Activated naive CD4-positive, alpha-beta T cell (primary cell): Measurements from ENCODE around the gene PRDM16.
A peak's percentile ranks its signal among the peaks of the same experiment; 100 is the strongest.

ENCODE experiments used
- DNase-seq, 4 experiments: peaks; one replicate each; lab custom pipeline; 2025; lab: John Stamatoyannopoulos, UW

Gene PRDM16

DNA sequence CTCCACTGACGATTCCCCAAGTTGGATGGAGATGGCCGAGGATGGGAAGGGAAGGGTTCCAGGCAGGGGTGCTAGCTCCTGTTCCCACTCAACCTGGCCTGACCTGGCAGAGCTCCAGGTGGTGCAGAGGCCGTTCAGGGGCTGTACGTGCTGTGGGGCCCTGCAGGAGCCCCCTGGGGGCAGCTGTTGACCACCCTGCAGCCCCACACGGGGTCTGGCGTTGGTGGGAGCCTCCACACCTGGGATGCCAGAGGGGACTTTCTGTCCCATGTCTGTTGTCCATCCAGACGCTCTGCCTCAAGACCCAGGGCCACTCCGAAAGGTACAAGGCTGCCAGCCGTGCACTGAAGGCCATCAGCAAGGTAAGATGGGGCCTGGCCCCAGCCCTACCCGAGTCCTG, 405.4 kb downstream of the PRDM16 start:
- DNase-seq, result no peak

DNA sequence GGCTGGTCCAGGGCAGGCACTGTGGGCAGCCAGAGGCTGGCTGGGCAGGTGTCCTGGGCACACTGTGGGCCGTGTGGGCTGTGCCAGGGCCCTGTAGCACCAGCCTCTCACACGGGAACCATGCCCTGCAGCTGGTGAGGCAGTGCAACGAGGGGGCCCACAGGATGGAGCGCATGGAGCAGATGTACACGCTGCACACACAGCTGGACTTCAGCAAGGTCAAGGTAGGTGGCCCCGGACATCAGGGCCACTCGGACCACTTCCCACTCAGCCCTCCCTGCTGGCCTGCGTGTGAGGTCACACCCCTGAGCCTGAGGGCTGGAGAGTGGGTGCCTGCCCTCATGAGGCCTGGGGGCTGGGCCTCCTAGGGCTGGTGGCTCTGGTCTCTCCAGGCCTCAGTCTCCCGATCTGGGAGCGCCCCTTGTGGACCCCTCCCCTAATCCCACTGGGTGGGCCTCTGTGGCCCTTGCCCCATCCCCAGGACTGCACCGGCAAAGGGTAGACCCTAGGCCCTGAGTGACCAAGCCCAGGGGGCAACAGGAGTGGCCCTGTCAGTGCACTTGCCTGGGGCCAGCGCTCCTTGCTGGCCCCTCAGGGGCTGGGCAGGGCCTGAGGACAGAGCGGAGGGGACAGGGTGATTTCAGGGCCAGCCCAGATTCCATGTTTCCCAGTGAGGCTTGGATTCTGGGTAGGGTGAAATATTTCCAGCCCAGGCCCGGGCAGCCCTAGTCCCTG, 407.0 kb downstream of the PRDM16 start:
- no peak for DNase-seq

DNA sequence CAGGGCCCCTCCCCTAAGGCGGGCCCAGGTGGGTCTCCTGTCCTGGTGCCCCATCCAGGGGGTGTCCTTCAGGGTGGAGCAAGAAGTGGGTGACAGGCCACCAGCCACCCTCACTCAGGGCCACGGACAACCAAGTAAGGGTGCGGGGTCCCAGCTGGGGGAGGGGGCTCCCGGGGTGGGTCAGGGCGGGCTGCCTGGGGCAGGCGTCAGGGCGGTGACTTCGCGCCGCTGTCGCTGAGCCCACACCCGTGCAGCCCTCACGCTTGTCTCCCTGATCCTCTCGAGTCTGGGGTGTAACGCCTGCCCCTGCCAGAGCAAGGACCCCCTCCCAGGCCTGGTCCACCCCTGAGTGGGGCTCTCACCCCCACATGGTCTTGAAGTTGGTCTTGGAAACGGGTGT, 407.7 kb downstream of the PRDM16 start:
- no peak for DNase-seq

DNA sequence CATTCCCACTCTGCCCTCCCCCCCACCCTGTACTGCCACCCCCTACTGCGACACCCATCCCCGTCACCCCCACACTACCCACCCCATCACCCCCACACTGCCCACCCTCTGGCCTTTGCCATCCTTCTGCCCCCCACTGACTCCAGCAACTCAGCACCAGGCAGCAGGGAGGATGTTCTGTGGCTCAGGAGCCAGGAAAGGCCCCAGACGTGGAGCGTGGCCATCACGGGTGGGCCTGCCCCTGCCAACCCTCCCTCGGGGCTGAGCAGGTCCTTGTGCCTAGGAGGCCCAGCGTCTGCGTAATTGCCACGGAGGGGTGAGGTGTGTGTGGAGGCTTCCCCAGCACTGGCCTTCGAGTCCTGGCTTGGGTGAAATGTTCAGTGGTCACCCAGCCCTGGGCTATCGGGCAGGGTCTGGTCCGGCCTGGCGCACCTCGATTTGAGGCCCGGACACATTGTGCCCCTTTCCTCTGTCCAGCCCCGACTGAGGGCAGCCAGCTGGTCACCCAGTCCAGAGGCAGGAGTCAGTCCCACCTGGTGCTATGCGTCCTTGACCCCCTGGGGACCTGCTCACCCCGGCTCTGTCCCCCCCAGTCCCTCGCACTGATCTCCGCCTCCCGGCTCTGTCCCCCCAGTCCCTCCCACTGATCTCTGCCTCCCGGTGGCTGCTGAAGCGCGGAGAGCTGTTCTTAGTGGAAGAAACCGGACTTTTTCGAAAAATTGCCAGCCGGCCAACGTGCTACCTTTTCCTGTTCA, 408.4 kb downstream of the PRDM16 start:
- DNase-seq, result no peak

DNA sequence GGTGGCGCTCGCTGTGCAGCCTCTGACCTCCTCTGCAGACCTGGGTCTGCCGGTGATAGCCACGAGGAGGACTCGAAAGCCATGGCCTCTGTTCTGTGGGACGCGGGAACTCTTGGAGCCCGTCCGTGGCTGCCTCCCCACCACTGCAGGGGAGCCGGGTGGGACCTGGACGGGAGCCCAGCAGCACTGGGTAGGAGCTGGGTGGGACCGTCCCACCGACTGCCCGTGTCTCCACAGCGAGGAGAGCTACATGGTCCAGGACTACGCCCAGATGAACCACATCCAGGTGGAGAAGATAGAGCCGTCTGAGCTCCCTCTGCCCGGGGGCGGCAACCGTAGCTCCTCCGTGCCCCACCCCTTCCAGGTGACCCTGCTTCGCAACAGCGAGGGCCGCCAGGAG, 409.2 kb downstream of the PRDM16 start:
- no peak for DNase-seq

DNA sequence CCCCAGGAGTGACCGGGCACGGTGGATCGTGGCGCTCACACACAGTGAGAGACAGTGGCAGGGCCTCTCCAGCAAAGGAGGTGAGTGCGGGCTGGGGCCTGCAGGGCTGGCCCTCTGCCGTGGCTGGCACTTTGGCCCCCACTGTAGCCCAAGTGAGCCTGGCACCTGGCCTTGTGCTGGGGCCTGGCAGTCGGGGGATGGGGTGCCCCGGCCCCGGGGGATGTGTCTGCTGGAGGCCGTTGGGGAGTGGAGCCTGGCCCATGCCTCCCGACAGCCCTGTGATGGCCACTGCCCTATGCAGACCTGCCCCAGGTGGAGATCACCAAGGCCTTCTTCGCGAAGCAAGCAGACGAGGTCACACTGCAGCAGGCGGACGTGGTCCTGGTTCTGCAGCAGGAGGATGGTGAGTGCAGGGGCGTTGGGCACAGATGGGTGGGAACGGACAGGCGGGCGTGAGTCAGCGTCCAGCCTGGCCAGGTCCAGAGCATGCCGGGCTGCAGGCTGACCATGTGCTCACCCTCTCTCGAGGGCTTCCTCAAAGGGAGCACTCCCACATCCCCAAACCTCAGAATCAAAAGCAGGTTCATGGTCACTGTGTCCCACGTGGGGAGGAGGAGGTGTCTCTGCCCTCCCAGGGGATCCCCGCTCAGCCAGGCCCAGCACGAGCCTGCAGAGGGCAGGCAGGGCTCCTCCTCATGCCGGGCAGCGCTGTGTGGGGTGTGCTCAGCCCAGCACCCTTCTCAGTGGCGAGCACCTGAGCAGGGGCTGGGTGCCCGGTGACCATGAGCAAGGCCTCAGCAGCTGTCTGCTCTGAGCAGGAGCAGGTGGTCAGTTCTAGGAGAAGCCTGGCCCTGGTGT, 410.7 kb downstream of the PRDM16 start:
- no peak for DNase-seq

DNA sequence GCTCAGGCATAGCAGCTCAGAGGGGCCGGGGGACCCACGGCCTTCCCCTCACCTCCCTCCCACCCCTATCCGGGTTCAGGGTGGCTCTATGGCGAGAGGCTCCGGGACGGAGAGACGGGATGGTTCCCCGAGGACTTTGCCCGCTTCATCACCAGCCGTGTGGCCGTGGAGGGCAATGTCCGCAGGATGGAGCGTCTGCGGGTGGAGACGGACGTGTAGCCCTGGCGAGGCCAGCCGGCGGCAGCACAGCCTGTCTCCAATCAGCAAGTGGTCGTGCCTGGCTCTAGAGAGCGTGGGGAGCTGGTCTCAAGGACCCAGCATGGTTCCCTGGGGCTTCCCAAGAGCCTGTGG, 411.3 kb downstream of the PRDM16 start:
- DNase-seq, result no peak

DNA sequence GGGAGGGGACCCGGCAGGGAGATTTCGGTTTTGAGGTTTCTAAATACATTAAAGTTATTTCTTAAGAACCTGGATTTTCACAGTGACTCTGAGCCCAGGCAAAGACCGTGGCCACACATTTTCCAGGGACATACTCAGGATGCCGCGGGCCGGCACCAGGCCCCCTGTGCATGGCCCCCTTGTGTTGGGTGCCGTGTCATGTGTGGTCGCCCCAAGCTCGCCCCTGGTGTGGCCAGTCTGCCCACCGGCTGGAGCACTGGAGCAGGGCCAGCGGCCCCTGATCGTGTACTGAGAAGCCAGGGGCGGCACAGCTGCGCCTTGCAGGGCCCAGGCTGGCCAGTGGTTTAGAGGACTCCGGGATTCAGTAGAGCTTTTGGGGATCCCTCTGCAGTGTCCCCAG, 412.0 kb downstream of the PRDM16 start:
- DNase-seq, result no peak

DNA sequence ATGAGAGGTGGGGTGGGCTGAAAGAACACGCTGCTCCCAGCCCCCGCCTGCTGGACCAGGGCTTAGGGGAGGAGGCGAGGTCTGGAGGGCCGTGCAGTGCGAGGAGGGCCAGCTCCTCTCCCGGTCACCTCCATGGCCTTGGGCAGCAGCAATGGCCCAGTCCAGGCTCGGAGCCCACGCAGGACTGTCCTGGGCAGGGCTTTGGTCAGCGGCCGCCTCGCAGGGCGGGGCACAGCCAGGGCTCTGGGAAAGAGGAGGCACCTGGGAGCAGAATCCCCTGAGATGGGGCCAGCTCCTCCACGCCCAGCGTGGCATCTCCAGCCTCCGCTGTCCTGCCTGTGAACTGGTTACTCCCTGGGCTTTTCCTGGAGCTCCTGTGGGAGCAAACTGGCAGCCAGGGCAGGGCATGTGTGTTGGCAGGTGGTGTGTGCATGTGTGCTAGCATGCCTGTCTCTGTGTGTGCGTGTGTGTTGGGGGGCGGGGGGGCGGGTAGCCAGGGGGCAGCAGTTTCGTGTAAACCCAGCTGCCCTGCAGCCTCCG, 412.9 kb downstream of the PRDM16 start:
- DNase-seq, result no peak

DNA sequence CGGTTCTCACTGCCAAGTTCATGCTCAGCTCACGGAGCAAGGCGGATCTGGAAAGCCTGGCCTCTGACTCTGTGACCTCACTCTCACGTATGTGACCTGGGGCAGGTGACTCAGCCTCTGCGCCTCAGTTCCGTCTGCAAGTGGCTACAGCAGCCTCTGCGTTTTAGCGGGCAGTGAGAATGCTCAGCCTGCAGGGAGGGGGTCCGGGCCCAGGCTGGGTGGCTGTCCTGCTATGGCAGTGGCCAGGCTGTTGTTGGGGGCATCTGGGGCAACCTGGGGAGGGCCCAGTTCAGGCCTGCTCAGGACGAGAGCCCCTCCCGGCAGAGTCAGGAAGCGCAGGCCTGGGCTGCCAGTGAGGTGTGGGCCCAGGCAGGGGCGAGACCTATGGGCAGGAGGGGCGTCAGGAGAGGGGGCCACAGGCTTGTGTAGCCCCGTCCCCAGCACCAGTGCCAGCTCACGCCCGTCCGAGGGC, 413.4 kb downstream of the PRDM16 start:
- DNase-seq, result no peak

DNA sequence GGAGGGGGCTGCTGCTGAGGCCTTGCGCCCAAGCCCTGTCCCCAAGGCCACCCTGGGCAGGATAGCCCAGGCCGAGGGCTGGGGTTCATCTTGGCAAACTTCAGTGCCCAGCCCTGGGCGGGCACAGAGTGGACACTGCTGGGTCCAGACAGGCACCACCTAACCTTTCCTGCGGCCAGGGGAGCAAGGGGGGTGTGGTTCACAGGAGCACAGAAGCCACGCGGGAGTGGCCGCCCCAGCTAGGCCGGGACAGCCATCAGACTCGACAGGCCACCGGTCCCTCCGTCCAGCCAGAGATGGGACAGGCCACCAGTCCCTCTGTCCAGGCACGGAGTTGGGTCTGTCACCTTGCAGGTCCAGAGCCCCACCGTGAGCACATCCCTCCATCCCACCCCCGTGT, 414.4 kb downstream of the PRDM16 start:
- DNase-seq, result no peak

DNA sequence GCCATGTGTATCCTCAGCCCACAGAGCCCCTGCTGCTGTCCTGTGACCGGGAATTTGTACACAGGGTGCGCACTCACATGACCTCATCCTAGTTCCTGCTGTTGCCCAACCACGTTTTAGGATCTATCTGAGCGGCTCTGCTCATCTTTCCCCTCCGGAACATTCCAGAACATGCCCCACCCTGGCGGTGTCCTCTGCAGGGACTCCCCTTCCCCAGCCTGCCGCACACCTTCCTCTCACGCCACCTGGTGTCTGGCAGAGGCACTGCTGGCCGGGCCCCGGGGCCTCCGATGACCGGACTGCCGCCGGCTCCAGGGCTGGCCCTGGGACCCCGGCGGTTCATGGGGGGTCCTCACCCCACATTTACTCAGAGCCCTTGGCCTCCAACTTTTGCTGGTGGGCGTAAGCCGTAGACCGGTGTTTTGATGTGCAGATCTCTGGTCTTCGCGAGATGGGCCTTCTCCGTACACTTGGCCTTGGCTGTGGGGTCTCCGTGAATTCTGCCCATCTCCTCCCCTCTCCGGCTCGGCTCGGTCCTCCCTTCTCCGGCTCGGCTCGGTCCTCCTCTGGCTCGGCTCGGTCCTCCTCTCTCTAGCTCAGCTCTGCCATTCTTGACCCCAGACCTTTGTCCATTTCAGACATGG, 414.9 kb downstream of the PRDM16 start:
- peak in 1 of 4 experiments; percentile 28 for DNase-seq

DNA sequence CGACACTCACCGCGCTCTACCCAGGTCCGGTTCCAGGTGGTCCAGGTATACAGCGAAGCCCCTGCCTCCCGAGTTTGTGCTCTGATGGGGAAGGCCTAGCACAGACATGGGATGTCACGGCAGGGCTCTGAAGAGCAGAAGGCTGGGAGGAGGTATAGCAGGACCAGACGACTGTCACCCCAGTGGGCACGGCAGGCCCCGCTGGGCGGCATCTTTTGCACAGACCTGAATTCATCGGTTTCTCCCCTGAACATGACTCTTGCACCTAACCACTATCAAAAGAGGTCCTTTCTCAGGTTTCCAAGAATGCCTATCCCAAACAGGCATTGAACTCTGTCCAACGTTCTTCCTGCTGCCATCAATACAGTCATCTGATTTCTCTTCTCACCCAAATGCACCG, 416.0 kb downstream of the PRDM16 start:
- DNase-seq, result no peak
